CD4-positive, alpha-beta T cell treated with Interleukin-1 beta for 1 hour (primary cell): ENCODE results near the gene ADCY1.

ENCODE experiments used
- DNase-seq, 2 donors: peaks; one replicate each; pipeline ENCODE4 v3.0.0-alpha.2; 2020 to 2022

The ADCY1 gene

DNA sequence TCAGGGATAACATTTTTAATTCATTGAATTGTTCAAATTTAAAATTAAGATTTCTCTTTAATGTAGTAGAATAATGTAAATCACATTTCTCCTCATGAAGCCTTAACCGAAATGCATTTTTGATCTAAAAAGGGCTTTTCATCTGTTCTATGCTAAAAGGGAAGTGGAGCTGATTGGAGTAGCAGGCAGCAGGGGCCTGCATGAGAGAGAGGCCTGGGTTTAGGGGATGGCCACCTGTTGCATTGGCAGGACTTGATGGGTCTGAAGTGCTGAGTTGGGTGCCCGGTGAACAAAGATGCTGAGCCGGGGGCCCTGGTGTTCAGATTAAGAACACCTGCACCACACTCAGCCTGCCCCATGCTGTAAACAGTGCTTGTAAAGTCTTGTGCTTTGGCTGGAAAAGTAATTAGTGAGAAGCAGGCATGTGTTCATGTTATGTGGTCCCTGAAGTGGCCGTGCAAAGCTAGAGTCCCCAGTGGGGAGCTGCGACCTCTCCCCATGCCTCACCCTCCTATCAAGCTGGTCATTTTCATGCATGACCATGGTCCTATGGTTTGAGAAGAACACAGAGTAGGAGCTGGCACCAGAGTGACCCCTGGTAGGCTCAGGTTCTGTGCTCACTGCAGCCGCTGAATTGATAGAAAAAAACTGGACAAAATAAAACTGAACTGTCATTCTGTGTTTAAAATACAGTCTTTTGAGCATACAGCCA lies 124.3 kb downstream of the ADCY1 start:
- no peak for DNase-seq

DNA sequence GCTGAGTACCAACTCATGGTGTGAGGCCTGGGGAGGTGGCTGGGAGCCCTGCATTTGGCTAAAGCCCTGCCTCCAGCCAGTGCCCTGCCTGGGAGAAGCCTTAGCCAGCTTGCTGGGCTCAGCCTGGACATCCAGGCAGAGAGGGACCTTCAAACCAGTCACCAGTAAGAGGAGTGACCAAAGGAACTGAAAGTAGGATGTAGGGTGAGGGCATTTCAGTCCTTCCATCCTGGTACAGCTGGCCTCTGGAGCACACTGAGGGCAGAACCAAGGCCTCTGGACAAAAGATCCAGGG lies 124.8 kb downstream of the ADCY1 start:
- DNase-seq, result no peak

DNA sequence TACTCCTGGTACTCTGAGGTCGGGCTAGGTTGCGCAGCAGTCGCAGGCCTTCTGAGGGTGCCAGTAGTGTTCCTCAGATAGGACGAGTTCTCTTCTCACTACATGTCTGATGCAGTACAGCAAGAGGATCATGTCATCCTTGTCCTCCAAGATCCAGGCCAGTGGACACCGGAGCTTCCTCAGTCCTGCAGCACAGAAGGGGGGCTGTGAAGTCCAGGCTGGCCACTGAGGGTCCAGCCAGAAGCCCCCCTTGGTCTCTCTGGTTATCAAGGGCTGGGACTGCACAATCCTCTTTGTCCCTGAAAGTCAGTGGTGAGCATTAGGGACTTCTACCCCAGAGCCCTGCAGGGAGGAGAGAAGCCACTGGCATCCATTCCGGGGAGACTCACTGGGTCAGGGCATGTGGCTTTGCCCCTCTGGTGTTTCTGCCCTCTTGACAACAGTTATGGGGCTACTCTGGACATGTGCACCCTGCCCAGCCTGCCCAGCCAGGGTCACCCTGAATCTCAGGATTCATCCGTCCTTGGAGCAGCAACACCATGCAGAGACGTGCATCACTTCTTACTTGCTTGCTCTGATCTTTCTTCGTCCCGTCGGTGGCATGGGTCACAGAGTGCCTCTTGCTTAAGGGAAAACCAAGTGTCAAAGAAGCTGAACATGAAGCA lies 125.7 kb downstream of the ADCY1 start:
- DNase-seq, result no peak

DNA sequence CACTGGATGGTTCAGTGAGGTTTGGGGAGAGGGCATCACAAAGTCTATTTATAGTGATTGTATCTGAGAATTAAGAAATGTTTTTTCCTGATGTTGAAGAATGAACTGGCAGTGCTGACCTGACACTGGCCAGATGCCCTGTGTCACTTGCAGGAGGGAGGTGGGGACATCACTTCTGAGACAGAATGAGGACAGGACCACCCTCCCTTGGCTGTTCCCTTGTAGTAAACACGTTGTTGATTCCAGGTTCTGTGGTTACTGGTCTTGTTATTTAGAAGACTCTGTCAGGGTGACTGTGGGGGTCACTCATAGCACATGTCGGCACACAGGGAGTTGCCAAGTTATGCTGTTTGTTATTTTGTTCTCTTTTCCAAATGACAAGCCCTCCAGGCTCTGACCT lies 126.4 kb downstream of the ADCY1 start:
- DNase-seq, result no peak

DNA sequence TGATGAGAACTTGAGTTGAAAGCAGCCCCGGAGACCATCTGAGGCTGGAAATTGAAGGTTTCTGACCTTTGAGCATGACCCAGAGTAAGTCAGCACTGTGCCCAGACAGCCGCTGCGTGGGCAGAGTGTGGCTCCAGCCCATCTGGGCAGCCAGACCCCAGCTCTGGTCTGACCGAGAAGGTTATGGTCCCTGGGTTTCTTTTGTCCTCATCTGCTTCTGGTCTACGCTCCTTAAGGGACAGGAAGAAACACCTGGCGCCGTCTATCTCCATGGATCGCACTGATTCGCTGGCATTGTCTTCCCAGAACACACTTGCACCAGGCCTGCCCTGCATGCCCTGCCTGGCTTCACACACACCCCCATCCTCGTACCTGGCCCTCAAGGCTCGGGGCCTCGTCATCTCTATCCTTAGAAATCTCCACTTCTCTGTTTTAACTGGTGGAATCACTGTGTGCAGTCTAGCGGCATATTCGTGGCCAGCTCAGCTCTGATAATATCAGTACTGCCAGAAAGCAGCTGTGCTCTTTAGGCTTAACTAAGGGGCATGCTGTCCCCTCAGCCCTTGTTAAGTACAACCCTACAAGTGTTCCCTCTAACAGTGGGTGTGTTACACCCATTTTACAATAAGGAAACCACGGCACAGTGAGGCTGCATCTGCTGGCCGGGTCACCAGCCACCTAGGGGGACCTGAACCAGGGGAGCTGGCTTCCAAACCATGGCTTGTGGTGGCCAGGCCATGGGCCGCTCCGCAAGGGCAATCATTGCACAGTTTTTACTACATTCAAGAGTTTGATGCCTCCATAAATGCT lies 127.7 kb downstream of the ADCY1 start:
- no peak for DNase-seq

DNA sequence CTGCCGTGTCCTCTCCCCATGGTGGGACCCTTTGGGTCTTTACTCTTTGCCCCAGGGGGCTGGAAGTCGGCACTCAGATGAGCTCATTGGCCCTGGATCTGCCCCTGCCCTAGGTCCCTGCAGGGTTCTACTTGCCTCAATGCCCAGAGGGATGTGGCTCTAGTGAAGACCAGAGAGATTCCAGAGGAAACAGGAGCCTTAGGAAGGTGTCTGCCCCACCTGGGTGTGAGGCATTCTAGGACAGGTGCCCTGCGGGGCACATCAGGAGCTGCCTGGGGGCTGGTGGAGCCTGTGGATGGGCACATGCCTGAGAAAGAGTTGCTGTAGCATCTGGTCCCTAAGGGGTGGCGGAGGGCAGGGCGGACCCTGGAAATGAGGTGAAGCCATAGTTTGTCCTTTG lies 128.6 kb downstream of the ADCY1 start:
- DNase-seq, result no peak

DNA sequence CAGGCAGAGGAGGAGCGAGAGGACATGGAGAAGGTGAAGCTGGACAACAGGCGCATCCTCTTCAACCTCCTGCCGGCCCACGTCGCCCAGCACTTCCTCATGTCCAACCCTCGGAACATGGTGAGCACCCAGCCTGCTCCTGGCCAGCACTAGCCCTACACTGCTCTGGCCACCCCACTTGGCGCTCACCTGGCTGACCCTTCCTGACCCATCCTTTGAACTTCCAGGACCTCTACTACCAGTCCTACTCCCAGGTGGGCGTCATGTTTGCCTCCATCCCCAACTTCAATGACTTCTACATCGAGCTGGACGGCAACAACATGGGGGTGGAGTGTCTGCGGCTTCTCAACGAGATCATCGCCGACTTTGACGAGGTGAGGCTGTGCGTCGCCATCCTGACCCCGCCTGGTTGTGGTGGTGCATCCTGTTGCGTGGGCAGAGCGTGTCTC lies 129.2 kb downstream of the ADCY1 start:
- no peak for DNase-seq

DNA sequence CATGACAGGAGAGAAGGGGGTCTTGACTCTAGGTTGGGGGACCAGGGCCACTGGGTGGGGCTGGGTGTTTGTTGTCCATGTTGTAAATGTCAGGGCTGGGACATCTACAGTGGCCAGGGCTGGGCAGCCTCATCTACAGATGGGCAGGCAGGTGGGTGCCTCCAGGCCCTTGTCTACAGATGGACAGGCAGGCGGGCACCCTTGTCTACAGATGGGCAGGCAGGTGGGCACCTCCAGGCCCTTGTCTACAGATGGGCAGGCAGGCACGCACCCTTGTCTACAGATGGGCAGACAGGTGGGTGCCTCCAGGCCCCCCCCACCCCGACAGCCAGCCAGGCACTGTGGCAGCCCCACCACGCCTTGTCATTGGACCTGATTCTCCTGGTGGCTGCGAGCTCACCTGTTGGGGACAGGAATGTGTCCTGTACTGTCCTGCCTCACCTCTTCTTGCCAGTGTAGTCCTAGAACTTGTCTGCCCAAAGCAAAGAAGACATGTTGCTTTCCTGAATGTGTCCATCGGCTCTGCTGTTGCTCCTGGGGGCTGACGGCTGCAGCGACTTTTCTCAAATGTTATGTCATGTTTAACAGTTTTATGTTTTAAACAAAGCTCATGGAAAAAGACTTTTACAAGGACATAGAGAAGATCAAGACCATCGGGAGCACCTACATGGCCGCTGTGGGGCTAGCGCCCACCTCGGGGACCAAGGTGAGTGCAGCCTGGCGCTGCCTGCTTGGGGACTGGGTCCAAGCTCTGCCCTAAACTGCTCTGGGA lies 129.9 kb downstream of the ADCY1 start:
- no peak for DNase-seq

DNA sequence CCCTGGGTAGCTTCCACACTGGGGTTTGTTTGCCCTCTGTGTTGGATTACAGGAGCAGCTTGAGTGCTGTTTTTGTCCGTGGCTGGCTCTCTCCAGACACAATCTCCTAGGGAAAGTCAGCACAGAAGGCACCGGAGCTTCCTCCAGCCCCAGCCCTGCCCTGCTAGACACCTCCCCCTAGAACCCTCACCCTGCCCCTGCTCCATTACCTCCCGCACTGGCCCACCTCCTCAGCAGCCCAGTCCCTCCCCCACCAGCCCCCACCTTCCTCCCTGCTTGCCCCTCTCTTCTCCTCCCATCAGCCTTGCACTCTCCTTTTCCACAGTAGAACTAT lies 130.5 kb downstream of the ADCY1 start:
- DNase-seq, result no peak

DNA sequence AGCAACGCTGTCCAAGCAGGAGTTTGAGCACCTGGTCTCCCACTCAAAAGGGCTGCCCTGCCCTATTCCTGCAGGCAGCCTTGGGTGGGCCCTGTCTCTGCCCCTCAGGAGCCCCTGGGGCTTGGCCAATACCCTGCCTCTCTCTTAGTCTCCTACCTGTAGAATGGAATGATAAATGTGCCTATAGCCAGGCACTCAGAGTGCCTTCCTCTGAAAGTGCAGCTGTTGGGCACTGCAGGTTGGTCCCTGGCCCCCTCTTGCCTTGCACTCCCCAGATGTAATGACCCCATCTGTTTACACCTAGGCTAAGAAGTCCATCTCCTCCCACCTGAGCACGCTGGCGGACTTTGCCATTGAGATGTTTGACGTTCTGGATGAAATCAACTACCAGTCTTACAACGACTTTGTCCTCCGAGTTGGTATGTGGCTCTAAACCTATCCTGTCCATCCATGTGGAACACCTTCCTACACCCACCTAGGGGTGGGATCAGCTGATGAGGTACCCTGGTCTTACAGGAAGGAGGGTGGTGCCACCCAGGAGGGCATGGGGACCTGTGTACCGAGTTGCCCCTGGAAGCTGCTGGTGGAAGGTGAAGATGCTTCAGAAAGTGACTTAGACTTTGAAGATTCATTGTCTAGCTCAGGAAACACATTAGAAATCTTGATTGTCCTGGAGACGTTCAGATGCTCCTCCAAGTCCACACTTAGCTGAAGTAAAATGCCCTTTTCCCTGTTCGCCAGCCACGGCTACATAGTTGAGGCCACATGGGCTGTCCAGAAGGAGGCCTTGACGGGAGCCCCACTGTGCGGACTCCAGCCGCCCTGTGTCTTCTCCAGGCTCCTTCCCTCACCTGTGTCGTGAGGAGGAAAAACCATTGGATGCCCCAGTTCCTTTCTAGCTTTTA lies 134.1 kb downstream of the ADCY1 start:
- DNase-seq, result no peak

DNA sequence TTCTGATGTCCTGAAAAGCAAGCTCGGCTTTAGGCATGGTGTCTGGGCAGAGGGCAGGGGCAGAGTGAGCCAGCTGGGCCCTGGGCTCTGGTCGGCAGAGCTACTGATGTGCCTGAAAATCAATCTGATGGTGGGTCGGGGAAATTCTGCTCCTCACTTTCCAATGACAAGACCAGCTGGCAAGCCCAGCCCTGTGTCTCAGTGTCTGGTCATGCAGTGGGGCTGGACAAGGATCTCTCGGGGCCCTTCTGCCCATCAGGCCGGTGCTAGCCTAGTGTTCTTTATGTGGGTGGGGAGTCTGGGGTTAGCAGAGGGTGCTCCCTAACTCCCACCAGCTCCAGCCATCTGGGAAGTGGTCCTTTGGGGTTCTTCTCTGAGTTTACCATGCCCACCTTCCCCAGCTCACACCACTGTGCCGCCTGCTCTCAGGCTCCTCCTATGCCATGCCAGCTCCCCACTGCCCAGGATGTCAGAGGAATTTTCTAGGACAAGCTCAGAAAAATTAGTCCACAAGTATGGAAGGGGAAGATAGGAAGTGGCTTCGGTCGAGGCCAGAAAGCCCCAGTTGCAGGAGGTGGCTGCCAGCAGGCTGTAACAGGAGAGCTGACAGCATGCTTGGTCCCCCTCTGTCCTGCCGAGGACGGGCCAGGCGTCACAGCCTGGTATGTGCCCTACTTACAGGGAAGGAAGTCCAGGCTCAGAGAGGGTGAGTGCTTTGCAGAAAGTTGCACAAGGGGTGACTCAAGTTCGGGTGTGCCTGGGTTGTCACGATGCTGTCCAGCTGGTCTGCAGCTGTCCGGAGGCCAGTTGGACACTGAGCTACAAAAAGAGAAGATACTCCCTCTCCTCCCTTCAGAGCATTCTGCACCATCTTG lies 135.2 kb downstream of the ADCY1 start:
- no peak for DNase-seq

DNA sequence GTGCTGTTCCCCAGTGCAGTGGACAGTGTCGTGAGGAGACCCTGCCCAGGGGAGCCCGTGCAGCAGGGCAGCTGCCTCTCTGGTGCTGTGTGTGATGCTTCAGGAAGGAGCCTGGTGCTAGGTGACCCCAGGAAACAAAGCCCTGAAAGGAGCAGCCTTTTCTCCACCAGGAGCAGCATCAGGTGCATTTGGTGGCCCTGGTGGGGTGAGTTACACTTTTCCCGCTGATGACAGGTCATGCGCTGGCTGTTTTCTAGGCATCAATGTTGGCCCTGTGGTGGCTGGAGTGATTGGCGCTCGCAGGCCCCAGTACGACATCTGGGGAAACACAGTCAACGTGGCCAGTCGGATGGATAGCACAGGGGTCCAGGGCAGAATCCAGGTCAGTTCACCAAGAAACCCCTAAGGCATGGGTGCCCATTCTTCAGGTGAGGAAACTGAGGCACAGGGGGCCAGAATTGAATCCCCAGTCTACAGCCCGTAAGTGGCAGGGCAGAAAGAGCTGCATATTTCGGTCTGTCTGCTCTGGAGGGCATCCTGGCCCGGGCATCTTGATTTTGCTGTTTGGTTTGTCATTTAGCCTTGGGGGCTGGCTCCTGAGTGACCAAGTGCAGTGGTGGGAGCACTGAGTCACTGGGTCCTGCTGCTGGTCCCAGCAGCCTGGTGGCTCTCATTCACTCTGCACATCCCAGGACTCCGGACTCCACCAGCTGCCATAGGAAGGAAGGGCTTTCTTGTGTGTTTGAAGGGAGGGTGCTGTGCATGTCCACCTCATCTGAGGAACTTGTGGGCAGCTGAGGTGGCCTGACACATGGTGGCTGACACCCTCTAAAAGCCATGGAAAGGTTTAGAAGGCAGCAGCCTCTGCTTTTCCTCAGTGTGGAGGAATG lies 136.3 kb downstream of the ADCY1 start:
- DNase-seq, result no peak

DNA sequence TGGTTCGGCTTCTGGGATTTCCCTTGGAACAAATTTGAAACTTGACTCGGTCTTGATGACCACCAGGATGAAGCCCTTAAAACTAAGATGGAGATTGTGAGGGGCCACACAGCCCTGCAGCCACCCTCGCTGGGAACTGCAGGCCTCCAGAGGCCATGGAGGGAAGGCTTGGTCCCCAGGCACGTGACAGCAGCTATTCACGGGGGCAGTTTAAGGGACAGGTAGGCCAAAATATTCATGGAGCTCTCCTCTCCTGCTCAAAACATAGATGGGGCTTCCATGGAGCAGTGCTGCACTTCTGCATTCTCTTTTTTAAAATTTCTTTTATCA lies 137.0 kb downstream of the ADCY1 start:
- no peak for DNase-seq

DNA sequence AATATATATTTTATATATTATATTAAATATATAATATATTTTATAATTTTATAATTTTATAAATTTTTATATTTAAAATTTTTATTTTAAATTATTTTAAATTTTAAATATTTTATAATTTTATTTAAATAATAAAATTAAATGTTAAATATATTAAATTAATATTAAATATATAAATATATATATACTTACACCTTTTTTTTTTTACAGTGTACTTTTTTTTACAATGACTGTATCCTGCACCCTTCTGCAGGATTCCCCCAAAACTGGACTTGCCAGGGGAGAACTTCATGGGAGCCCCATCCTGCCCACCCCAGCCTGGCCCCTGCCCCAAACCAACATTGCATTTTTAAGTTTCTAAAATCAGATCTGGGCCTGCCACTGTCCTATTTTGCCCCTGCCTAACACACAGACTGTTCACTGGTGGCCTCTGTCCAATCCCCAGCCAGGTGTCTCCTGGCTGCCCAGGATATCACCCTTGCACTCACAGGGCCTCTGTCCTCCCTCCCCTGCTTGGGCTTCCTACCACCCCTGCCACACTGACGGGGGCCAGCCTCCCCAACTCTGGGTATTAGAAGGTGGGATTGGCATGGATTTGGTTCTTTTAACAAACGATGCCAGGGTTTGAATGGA lies 138.0 kb downstream of the ADCY1 start:
- no peak for DNase-seq

DNA sequence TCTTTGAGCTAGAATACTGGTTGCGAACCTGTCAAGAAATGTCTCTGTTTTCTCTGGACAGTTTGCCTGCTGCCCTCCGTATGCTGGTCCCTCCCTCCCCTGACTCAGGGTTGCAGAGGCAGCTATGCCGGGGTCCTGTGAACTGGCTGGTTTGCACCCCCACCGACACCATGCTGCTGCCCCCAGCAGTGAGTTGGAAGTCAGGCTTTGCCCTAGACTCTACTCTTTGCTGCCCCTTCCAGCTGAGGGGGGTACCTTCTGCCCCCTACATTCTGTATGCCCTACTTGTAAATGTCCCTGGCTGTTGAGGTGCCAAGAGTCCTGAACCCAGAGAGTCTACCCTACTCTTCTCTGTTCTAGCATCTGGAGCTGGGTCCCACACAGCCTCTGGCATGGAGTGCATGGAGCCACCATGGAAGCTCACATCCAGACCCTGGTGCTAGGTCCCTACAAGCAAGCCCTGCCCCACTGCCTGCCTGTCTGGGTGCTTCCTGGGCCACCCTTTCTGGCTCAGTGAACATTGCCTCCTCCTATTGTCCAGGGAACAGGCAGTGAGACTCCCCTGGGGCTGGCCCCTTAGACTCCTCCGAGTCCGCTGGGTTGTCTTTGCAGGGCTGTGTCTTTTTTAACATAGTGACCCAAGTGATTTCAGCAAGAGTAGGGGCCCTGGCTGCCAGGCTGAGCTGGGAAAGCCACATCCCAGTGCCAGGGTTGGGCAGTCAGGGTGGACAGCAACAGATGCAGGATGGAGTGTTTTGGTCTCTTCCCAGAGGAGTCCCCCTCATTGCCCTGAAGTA lies 138.9 kb downstream of the ADCY1 start:
- no peak for DNase-seq

DNA sequence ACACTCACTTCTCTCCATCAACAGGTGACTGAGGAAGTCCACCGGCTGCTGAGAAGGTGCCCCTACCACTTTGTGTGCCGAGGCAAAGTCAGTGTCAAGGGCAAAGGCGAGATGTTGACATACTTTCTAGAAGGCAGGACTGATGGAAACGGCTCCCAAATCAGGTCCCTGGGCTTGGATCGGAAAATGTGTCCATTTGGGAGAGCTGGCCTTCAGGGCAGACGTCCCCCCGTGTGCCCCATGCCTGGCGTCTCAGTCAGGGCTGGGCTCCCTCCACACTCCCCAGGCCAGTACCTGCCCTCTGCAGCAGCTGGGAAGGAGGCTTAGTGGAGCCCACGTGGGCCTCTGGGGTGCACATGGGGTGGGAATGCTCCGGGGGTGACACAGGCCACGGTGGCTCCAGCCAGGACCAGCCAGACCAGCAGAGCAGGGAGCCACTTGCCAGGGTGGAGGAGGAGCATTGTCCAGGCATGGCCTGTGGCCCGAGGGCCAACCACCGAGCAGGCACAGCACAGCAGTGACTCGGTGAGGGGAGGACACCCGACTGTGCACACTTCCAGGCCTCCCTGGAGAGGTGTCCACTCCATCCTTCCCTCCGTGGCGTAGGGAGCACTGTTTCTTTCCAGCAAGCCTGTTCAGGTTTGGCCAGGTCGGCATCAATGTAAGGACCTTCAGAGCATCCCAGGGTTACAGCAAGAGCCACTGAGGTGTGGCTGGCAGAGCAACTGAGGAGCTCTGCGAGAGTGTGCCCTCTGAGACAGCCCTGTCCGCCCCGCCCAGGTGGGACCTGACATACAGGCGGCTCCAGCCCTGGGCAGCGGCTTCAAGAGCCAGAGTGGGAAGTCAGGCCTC lies 139.7 kb downstream of the ADCY1 start:
- DNase-seq, result no peak

DNA sequence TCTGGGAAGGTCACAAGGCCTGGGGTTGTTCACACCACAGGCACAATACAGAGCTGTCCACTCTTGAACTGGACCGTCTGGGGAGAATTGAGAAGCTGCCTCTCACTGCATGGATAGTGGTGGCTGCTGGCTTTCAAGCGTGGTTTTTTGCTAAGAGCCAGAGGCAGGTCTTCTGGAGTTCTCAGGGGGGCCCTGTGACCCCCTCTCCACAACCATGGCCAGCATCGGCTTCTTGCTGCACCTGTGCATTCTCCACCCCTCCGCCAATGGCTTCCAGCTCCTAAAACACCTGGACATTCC lies 140.3 kb downstream of the ADCY1 start:
- DNase-seq, result no peak
